HG03060 (cell line): ENCODE data around the gene SLC7A9.
"Not testable (repeated sequence)": the region's sequence is repeated elsewhere in the genome, so short reads cannot be mapped to it uniquely, and the experiment has no call there.

Experiments used
- ATAC-seq: cut with Tn5 transposase; IDR thresholded peaks from one replicate; pipeline ENCODE4 v1.9.1; 2021; ENCODE audit warnings: low read depth, moderate number of reproducible peaks; ENCODE audit not compliant: unreplicated experiment

Gene SLC7A9

DNA sequence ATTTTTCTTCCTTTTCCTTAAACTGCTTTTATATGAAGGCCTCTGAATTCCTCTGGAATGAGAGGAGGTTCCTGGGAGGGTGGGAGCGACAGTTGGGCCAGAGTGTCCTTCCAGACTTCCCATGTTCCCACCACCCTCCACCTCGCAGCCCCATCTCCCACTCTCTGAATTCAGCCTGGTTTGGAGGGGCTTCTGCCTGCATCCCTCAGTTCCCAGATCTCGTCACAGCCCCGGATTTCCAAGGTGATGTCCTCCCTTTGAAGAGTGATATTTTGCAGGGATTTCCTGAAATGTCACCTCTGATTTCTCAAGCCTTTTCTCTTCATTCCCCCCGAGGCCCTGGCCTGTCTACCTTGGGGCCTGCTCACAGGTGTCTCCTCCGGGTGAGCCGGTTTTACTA is 16.7 kb upstream of the SLC7A9 start:
- no peak for ATAC-seq

DNA sequence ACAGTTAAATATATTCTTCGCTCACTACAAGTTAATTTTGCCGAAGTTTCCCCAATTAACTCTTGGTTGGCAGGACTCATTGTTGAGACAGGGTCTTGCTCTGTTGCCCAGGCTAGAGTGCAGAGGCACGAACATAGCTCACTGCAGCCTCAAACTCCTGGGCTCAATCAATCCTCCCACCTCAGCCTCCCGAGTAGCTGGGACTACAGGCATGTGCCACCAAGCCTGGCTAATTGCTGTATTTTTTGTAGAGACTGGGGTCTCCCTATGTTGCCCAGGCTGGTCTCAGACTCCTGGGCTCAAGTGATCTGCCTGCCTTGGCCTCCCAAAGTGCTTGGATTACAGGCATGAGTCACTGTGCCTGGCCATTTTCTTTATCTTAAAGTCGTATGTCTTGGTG is 15.7 kb upstream of the SLC7A9 start:
- ATAC-seq = not testable (repeated sequence)

DNA sequence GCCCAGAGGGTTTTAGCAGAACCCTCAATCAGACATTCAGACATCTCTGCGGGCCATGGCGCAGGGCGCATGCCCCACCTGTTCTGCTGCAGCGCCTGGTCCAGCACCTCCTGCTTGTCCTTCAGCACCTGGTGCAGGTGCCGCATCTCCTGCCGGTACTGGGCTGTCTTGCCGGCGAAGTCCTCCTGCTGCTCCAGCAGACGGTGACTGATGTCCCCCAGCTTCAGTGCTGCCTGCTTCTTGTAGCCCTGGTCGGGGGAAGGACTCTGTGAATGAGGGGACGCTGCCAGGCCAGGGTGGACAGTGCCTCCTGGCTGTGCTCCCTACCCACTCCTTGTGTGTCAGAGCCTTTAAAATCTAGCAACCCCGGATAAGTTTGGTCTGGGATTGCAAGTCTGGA is 12.2 kb upstream of the SLC7A9 start:
- ATAC-seq = no peak

DNA sequence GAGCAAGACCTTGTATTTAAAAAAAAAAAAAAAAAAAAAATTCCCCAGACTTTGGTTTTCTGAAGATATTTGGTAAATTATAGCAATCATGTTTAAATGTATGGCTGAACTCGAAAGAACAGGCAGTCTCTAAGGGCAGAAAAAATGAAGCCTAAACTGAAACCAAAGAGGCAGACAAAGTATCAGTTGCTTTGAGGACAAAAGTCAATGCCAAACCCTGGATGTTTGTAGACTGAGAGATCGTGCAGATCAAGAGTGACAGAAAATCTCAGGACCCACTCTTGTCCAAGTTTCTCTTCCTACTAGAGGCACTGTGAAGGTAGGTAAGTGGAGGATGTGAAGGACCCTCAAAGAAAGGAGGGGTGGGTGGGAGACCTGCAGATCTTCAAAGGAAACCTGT is 11.1 kb upstream of the SLC7A9 start:
- no peak for ATAC-seq

DNA sequence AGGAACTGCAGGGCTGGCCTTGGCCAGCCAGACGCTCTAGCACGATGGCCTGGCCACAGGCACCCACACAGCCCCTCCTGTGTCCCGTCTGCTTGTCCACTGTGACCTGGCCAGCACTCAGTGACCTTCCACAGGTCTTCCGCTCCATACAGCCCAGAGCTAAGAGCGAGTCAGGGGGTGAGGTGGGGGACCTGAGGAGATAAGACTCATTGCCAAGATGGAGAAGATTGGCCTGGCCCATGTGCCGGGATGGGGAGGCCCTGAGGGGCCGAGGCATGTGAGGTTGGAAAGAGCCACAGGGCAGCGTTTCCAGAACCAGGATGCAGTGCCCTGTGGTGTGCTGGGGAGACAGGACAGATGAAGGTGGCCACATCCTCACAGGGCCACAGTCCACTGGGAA is 10.2 kb upstream of the SLC7A9 start:
- no peak for ATAC-seq

DNA sequence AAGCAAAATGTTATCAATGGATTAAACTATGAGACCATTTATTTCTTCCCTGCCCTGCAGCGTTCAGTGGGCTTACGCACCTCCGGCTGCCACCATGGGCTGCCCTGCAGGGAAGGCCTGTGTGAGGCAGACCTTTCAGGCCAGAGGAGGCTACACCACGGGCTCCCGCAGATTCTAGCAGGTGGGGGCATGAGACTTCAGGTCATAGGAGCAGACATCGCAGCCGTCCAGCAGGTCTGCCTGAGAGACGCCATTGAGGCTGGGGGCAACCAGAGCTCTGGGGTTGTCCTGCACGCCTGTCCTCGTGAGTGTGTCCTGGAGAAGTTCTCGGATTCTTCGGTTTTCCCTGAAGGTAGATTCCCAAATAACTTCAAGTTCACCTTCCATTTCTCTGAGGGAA is 9.4 kb upstream of the SLC7A9 start:
- ATAC-seq = no peak

DNA sequence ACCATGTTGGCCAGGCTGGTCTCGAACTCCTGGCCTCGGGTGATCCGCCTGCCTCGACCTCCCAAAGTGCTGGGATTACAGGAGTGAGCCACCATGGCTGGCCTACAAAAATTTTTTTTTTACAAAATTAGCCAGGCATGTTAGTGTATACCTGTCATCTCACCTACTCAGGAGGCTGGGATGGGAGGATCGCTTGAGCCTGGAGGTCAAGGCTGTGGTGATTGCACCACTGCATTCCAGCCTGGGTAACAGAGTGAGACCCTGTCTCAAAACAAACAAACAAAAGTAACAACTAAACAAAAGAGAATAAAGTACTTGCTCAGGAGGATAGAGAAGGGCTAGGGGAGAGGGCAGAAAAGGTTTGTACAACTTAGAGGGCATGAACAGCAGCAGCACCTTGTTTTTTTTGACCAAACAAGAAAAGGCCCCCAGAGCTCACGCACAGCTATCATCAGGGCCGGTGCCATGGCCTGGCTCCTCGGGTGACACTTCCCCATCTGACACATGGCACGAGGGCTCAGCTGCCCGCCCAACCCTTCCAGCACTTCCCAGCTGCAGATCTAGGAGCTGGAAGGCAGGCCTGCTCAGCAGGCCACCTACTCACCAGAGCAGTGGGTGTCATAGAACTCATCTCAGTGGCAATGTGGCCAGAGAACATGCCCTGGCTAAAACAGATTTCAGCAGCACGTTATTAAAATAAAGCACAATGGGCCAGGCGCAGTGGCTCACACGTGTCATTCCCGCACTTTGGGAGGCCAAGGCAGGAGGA is 8.6 kb upstream of the SLC7A9 start:
- ATAC-seq = no peak

DNA sequence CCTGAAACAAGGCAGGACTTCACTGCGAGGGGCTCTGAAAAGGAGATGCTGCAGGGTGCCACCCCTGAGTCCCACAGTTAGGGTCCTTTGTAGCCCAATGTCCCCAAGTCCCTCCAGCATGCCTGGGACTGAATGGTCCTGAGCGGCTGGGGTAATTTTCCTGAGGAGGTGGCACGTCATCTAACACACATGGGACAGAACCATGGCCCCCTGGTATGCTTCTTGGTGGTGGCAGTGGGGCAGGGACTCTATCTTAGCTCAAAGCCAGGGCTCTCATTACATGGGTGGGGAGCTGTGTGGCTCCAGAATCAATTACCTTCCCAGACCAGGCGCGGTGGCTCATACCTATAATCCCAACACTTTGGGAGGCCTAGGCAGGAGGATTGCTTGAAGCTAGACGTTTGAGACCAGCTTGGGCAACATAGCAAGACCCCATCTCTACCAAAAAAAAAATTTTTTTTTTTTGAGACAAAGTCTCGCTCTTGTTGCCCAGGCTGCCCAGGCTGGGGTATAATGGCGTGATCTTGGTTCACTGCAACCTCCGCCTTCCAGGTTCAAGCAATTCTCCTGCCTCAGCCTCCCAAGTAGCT is 7.9 kb upstream of the SLC7A9 start:
- ATAC-seq = no peak

DNA sequence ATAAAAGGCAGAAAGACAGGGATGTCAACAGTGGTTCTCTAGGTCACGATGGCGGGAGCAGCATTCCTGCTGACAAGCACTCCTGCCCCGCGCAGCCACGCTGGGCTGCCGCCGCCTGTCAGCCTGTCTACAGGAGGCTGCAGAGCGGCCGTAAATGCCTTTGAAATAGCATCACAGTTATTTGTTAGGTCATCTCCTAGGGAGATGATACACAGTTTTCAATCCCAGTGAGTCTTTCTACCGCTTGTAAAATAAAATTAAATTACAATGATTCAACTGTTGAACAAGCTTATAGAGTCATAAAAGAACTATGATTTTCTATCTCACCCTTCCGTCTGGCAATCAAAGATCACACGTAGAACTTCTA is 7.3 kb upstream of the SLC7A9 start:
- no peak for ATAC-seq

DNA sequence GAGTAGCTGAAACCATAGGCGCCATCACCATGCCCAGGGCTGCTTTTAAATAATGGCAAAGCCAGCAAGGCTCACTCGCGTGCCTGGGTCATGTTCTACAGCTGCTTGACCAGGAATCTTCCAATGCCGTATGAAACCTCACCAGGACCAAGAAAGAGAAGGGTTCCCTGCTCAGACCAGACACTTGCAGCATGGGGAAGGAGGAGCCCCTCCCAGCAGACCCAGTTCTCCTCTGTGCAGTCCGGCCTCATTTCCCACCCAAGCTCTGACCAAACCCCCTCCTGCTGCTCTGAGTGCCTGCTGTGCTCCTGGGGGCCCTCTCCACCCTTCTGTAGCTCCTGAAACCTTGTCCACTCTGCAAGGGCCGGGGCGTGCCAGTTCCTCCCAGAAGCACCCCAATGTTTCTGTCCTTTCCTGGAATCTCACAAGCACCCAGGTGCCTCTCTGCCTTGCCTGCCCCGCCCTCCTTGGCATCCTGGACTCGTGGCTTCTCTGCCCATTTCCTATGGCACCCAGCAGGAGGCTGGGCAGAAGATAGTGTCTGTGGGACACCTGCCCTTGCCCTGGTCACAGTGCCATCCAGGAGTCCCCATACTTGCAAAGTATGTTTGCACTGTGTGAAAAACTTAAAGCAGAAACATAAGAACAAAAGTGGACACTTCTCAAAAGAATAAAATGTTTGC is 6.8 kb upstream of the SLC7A9 start:
- no peak for ATAC-seq

DNA sequence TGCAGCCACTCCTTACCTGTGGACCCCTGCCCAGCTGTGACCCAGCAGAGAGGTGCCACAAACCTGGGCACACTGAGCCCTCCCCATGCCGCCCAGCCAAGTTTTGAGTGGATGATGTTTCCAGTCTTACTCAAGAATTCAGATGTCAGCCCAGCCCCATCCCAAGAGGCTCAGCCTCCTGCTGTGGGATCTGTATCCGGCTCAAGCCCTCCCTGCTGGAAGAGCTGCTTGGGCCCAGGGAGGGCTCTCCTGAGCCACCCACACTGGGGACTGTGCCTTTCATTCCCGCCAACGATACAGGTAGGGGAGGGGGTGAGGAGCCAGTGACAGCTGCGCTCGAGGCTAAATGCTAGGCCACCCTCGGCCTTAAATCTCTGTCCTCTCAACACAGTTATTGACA is 5.9 kb upstream of the SLC7A9 start:
- no peak for ATAC-seq

DNA sequence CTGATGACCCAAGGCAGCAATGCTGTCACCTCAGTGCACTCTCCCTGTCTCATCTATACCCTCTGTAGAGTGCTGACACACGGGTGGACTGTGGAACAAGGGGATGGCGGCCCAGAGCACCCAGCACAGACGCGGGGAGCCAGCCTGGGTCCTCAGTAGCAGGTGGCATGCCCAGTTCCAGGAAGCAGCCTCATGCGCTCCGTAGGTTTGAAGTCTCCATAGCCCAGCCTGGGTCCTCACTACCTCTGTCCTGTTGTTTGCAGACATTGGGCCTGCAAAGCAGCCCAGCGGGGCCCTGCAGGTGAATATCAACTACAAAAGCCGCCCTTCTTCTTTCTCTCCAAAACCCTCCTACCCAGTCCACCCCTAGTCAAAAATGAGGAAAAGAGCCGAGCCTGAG is 5.0 kb upstream of the SLC7A9 start:
- ATAC-seq = no peak

DNA sequence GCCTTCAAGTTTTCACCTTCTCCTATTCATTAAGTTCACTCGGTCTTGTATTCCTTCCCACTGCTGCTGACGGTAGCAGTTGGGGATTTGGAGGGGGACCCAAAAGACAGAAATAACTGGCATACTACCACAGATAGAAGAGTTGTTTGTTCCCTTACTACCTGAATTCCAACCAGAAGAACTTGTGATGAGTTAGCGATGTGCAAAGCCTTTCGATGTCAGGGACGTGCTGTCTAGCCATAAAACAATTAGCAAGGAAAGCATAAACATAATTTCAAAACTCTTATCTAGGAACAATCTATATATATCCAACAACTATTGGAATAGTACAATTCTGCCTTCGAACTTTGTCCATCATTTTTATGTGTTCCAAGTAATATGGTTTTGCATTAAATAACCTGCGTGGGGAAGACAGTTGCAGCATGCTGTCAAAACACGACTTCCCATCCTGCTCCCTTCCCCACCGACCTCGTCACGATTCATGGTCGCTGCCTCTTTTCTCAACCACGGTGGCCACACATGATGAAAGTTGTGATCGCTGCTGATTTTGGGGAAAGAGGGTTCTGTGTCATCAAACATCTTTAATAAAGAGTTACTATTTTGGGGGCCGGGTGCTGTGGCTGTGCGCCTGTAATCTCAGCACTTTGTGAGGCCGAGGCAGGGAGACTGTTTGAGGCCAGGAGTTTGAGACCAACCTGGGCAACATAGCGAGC is 3.8 kb upstream of the SLC7A9 start:
- no peak for ATAC-seq

DNA sequence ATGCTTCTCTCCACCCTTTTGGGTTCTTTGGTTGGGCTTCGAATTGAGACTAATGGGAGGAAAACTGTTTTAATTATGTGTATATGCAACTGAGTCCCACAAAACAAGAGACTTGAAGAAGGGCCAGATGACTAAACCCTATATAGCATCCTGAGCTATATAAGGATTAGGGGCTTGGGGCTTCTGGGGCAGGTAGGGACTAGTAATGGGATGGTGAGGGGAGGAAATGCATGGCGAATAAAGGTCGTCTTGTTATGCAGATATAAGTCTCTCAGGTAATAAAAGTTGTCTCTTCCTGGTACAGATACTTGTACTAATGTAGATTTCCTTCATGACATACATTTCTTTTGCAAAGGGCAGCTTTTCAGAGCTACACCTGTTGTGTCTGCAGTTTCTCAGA is 2.8 kb upstream of the SLC7A9 start:
- ATAC-seq = no peak

DNA sequence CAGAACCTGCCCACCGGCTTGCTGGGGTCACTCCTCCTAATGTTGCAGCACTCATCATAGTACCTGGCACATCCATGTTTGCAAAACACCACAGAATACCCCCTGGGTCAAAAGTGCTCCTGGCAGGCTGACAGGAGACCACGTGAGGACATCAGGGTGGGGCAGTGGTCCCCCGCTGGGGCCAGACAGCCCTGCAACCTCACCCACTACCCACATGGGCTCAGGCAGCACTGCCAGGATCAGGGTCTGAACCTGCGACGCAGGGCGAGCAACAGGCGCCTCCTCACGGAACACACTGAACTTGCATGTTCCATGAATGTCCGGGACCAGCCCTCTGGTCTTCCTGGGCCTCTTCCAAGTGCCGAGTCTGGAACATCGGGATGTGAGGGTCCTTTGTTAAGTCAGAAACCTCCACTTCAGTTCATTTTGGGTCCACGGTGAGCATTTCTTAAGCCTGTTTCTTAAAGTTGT is 1.4 kb upstream of the SLC7A9 start:
- no peak for ATAC-seq

DNA sequence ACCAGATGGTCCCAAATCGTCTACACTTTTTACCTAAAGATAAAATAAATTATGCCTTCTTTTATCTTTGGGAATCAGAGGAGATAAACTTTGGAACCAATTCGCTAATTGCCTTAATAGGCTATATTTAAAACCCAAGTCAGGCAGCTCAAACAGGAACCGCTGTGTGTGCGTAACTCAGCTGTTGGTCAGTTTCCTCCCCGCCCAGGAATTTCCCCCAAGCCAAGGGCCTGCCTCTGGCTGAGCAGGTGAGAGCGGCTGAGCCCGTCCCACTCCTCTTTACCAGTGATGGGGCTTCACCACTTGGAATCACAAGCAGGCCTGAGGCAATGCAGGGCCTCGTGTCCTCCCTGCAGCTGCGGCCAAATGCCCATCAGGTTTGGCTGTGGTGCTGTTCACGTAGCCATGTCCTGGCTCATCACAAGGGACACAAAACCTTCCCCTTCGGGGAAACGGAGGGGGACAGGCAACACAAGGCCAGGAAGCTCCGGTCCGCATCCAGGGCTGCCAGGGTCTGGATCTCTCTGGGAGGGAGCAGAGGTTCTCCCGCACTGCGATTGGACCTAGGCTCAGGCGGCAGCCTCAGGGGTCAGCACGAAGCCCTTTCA is 503 bp upstream of the SLC7A9 start:
- no peak for ATAC-seq

DNA sequence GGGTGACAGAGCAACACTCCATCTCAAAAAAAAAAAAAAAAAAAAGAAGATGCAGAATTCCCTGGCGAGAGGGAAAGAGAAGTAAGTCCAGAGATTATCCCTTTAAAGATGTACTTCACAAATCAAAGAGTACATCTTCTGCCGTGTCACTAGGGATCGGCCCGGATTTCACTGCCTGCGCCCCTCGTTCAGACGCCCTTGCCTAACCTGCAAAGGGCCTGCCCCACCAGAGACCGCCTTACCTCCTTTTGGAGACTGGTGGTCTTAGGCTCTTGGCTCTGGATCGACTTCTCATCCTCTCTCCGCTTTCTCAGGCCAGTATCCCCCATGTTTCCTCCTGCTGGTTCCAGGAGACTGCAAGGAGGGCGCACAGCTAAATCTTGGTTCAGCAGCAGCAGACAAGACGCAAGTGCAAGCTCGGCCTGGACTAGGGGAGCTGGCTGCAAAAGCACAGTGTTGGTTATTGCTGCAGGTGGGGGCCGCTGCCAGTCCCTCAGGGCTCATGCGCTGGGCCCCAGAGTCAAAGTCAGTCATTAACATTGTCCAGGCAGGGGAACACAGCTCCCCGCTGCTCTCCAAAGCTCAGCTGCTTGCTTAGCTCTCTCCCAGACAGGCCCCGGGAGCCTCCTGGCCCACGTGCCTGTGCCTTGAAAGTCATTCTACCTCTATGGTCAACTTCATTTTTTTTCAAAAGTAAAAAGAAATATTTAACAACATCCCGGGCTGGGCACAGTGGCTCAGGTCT is 1.2 kb downstream of the SLC7A9 start:
- no peak for ATAC-seq

DNA sequence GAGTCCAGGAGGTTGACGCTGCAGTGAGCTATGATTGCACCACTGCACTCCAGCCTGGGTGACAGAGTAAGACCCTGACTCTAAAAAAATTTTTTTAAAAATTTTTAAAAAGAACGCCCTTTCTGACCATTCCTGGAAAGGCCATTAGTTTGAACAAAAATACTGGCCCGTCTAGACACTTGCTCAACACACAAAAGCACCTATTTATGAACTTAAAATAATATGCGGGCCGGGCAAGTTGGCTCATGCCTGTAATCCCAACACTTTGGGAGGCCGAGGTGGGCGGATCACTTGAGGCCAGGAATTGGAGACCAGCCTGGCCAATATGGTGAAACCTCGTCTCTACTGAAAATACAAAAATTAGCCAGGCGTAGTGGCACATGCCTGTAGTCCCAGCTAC is 2.1 kb downstream of the SLC7A9 start:
- not testable (repeated sequence) for ATAC-seq

DNA sequence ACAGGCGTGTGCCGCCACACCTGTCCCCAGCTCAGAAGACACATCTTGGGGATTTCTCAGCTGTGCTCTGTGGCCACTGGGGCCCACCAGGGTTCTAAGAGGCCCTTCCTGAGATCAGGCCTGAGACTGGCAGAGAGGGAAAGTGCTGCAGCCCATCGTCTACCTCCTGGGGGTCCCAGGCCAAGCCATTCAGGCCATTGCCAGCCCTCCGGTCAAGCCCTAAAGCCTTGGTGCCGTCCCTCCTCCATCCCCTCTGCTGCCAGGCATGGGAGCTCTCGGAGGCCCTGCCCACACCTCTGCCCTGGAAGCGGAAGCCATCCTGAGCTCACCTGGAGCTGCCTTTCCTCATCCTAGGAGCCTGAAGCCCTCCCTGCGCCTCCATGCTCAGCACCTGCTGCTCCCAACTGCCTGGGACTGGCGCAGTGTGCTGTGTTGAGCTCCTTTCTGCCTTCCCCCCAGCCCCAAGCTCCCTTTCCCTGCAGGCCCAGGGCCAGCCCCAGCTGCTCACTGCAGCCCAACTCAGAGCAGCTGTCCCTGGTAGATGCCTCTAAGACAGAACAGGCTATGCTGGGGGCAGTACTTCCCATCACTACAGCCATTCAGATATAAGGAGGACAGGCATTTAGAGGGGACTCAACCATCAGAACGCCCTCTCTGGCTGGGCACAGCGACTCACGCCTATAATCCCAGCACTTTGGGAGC is 2.9 kb downstream of the SLC7A9 start:
- no peak for ATAC-seq

DNA sequence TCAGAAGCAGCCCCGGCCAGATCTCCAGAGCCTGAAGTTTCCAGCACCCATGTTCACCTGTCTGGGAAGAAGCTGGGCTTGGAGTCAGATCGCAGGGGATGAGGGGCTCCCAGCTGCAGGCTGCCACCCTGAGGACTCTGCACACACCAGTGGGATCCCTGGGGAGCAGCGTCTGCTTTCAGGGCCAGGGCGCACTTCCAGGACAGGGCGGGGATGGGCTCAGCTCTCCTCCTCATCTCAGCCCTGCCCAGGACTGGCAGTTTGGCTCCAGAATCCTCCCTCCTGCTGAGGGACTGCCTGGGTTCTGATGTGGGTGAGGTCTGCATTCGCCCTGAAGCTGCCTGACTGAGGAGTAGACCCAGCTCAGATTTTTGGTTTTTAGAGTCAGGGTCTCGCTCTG is 3.5 kb downstream of the SLC7A9 start:
- no peak for ATAC-seq
